Naive thymus-derived CD4-positive, alpha-beta T cell (primary cell): ENCODE measurements around the gene P3H1. TPM values are rescaled to one million over a fixed set of nuclear protein-coding genes. Genes with fewer than 3 reads are reported as not detected.

Experiments used
- ATAC-seq: fragments of 150-1000 bp; cut with Tn5 transposase; 2 replicates; pipeline ENCODE4 v1.10.0; 2021; ENCODE audit warnings: mild to moderate bottlenecking, moderate library complexity
- CTCF ChIA-PET: fragments of 350-600 bp; sonication (Branson Sonifier 250); formaldehyde crosslinking; loops from one replicate; lab custom pipeline; 2021; ENCODE audit warnings: antibody characterized with exemption; lab: Charles Lee
- POLR2A ChIA-PET: fragments of 350-600 bp; sonication (Branson Sonifier 250); formaldehyde crosslinking; loops from one replicate; lab custom pipeline; 2021; ENCODE audit warnings: antibody characterized with exemption, inconsistent platforms; lab: Charles Lee
- DNase-seq, 9 donors: peaks; one replicate each; pipeline versions ENCODE4 v3.0.0 to v3.0.0-alpha.2; 2020 to 2022; ENCODE audit warnings: mixed read lengths in 1 of 9
- H3K27ac ChIP-seq: one replicate; pipeline ENCODE4 v1.7.0; 2013; ENCODE audit warnings: mild to moderate bottlenecking, low read depth, low read length, moderate library complexity
- H3K27me3 ChIP-seq, 2 donors: one replicate each; pipeline ENCODE4 v1.7.0; 2013; ENCODE audit warnings: low read length in 2 of 2, mild to moderate bottlenecking in 2 of 2, moderate library complexity in 2 of 2; ENCODE audit not compliant: control insufficient read depth in 2 of 2, insufficient read depth in 2 of 2
- H3K36me3 ChIP-seq, 3 experiments: 1 replicate in 2 of 3; 2 replicates in 1 of 3; pipeline ENCODE4 v1.7.0; 2013; ENCODE audit warnings: low read length in 3 of 3, mild to moderate bottlenecking in 3 of 3, moderate library complexity in 1 of 3; ENCODE audit not compliant: insufficient read depth in 3 of 3, control insufficient read depth in 2 of 3
- H3K4me1 ChIP-seq, 2 donors: one replicate each; pipeline ENCODE4 v1.7.0; 2013; ENCODE audit warnings: low read length in 2 of 2, mild to moderate bottlenecking in 2 of 2, moderate library complexity in 1 of 2; ENCODE audit not compliant: control insufficient read depth in 2 of 2, insufficient read depth in 2 of 2
- H3K4me3 ChIP-seq: 2 replicates; pipeline ENCODE4 v1.7.0; 2013; ENCODE audit warnings: mild to moderate bottlenecking, low read length
- H3K9me3 ChIP-seq, 3 experiments: 1 replicate in 2 of 3; 2 replicates in 1 of 3; pipeline ENCODE4 v1.7.0; 2013; ENCODE audit warnings: low read length in 3 of 3; ENCODE audit not compliant: control insufficient read depth in 2 of 3
- H3K27ac Mint-ChIP-seq, 9 donors: one replicate each; pipeline ENCODE4 v1.8.0; 2020 to 2022; ENCODE audit warnings: mixed read lengths in 9 of 9, mild to moderate bottlenecking in 8 of 9, moderate library complexity in 5 of 9, inconsistent platforms in 2 of 9
- H3K27me3 Mint-ChIP-seq, 5 donors: one replicate each; pipeline ENCODE4 v1.8.0; 2021 to 2022; ENCODE audit warnings: mixed read lengths in 5 of 5, mild to moderate bottlenecking in 1 of 5
- H3K36me3 Mint-ChIP-seq, 5 donors: one replicate each; pipeline ENCODE4 v1.8.0; 2020 to 2022; ENCODE audit warnings: mixed read lengths in 5 of 5, mild to moderate bottlenecking in 3 of 5, inconsistent platforms in 1 of 5
- H3K4me1 Mint-ChIP-seq, 7 donors: one replicate each; pipeline ENCODE4 v1.8.0; 2020 to 2022; ENCODE audit warnings: mixed read lengths in 7 of 7, mild to moderate bottlenecking in 3 of 7, inconsistent platforms in 1 of 7
- H3K4me3 Mint-ChIP-seq, 10 donors: one replicate each; pipeline ENCODE4 v1.8.0; 2020 to 2022; ENCODE audit warnings: mild to moderate bottlenecking in 10 of 10, mixed read lengths in 10 of 10, moderate library complexity in 6 of 10, inconsistent platforms in 2 of 10
- H3K9me3 Mint-ChIP-seq, 11 donors: one replicate each; pipeline ENCODE4 v1.8.0; 2020 to 2022; ENCODE audit warnings: mixed read lengths in 11 of 11, mild to moderate bottlenecking in 4 of 11, inconsistent platforms in 1 of 11, moderate library complexity in 1 of 11
- intact Hi-C, 2 donors: fragments of 100-400 bp; cut with micrococcal nuclease; formaldehyde crosslinking; loops; one replicate each; pipeline ENCODE4 v1.15.1; 2023
- polyA plus RNA-seq, 2 donors: library from polyadenylated mRNA; unstranded; fragments of 300-500 nt; fragmentation: Illumina TruSeq; gene quantifications; one replicate each; pipeline ENCODE4 v1.2.3, GENCODE V29; 2021
- total RNA-seq, 6 experiments: library from RNA in 5 of 6; stranded (reverse) in 5 of 6; gene quantifications; 1 replicate in 5 of 6; 2 replicates in 1 of 6; pipeline ENCODE4 v1.2.3 and lab custom pipeline; 2021 to 2026

P3H1 gene
- total and polyA plus RNA-seq, 7 experiments from 2014 or later: 7.7 to 61.8 (median 35.5) TPM

DNA sequence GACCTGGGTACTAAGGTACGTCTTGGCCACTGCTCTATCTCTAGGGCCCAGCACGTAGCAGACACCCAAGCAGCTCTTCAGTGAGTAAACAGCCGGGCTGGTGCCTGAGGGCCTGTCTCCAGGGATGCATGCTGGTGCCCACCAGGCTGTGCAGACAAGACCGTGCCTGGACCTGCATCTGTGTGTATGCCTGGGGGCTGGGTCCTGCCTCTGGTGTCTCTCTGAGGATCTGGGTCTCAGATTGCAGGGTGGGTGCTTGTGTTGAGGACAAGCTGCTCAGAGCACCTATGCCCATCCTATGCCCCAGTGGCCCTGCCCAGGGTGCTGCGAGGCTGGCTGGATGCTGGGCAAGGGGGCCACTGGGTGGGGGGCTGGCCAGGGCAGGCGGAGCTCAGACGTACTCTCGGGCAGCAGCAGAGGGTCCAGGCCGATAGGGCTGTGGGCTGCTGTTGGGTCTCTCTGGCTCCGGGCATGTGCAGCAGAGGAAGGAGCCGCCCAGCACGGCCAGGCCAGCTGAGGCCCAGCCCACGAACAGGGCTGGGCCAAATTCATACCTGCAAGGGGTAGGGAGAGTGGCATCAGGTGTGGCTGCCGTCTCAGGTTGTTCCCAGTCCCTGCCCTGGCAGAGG is 31.2 kb downstream of the P3H1 start:
- Mint-ChIP-seq H3K27ac (no peak overlapping the region), H3K36me3 (no peaks in the 10 kb centered on the region), H3K4me1 (peaks cover 5 to 11% (median 10%) of the 10 kb centered on the region in 7 donors), H3K27me3 (no peaks in the 10 kb centered on the region), H3K9me3 (no peaks in the 10 kb centered on the region), H3K4me3 (no peak overlapping the region)
- ATAC-seq (no peak), DNase-seq (no peak)
- intact Hi-C loops: loop anchor here in 1 of 2 donors (2.0 kb wide), 1 partner anchor 157 kb away; no protein-coding TSS in a partner anchor
- ChIA-PET POLR2A (no interaction called here), CTCF (interaction anchor here (0.6 kb wide), 1 partner anchor 21 kb away, joined by 4 read pairs; no protein-coding TSS in a partner anchor)
- Histone ChIP-seq H3K4me1 (no peaks in the 10 kb centered on the region), H3K9me3 (no peaks in the 10 kb centered on the region), H3K27me3 (no peaks in the 10 kb centered on the region), H3K36me3 (no peaks in the 10 kb centered on the region), H3K27ac (no peak overlapping the region), H3K4me3 (no peak overlapping the region)

DNA sequence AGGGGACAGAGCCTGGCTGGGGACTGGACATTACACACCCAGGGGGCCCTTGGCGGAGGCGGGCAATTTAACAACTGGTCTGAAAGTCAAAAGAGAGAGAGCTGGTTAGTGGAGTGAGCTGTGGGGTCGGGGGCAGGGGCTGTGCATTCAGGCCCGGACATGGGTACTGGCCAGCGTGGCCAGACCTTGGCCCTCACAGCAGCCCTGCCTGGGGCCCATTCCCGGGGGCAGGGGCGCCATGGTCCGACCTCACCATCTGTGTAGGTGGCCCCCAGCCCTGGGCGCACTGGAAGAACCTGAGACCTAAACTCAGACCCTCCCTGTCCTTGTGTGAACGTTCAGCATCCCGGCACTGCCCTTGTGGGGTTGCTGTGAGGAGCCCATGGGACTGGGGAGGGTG is 31.8 kb downstream of the P3H1 start:
- POLR2A ChIA-PET: no interaction called here
- Histone ChIP-seq H3K4me3 (no peak overlapping the region), H3K36me3 (no peaks in the 10 kb centered on the region), H3K27ac (no peak overlapping the region), H3K9me3 (no peaks in the 10 kb centered on the region), H3K4me1 (no peaks in the 10 kb centered on the region), H3K27me3 (no peaks in the 10 kb centered on the region)
- Mint-ChIP-seq H3K27me3 (no peaks in the 10 kb centered on the region), H3K27ac (no peak overlapping the region), H3K9me3 (no peaks in the 10 kb centered on the region), H3K36me3 (no peaks in the 10 kb centered on the region), H3K4me1 (peaks cover 5 to 11% (median 10%) of the 10 kb centered on the region in 7 donors), H3K4me3 (no peak overlapping the region)
- CTCF ChIA-PET: no interaction called here
- DNase-seq (no peak), ATAC-seq (no peak)
- intact Hi-C loops: no loop called here

DNA sequence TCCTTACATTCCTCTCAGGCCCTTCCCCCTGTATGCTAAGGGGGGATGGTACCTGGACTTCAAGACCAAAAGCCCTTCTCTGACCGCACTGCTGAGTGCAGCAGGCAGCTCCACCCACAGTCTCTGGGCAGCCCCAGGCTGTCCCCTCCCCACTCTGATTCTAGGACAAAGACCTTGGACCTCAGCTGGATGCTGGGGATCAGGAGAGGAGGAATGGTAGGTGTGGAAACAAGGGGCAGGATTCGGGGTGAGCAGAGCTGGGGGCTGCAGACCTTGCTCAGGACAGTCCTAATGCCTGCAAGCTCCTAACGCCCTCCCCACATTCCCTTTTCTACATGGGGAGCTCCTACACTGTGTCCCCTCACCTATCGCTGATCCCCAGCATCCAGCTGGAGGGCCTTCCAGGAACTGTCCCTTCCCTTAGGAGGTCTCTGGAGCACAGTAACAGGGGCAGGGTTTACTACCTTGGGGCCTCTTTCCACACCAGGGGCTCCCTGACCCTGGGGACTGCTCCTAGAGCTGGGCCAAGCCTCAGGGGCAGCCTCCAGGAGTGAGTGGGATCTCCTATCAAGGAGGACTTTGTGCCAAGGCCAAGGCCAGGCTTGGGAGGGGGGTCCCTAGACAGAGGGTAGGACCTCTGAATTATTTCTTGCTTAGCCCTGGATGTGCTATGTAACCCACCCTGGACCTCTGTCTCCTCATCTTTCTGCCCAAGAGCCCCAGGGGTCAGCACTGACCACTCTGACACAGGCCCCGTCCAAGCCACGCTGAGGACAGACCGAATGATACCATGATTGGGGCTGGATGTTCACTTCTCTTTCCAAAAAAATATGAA is 32.4 kb downstream of the P3H1 start:
- H3K9me3 Mint-ChIP-seq: no peaks in the 10 kb centered on the region
- Histone ChIP-seq H3K27me3 (no peaks in the 10 kb centered on the region), H3K4me1 (no peaks in the 10 kb centered on the region), H3K9me3 (no peaks in the 10 kb centered on the region), H3K4me3 (no peak overlapping the region), H3K36me3 (no peaks in the 10 kb centered on the region), H3K27ac (no peak overlapping the region)
- no peak overlapping the region for H3K27ac Mint-ChIP-seq
- no peaks in the 10 kb centered on the region for H3K36me3 Mint-ChIP-seq
- no peak for ATAC-seq
- peaks cover 5 to 11% (median 10%) of the 10 kb centered on the region in 7 donors for H3K4me1 Mint-ChIP-seq
- POLR2A ChIA-PET: no interaction called here
- no peak overlapping the region for H3K4me3 Mint-ChIP-seq
- intact Hi-C loops: no loop called here
- no peaks in the 10 kb centered on the region for H3K27me3 Mint-ChIP-seq
- CTCF ChIA-PET: interaction anchor here (0.5 kb wide), 1 partner anchor 12 kb away, joined by 6 read pairs; no protein-coding TSS in a partner anchor
- DNase-seq: no peak

DNA sequence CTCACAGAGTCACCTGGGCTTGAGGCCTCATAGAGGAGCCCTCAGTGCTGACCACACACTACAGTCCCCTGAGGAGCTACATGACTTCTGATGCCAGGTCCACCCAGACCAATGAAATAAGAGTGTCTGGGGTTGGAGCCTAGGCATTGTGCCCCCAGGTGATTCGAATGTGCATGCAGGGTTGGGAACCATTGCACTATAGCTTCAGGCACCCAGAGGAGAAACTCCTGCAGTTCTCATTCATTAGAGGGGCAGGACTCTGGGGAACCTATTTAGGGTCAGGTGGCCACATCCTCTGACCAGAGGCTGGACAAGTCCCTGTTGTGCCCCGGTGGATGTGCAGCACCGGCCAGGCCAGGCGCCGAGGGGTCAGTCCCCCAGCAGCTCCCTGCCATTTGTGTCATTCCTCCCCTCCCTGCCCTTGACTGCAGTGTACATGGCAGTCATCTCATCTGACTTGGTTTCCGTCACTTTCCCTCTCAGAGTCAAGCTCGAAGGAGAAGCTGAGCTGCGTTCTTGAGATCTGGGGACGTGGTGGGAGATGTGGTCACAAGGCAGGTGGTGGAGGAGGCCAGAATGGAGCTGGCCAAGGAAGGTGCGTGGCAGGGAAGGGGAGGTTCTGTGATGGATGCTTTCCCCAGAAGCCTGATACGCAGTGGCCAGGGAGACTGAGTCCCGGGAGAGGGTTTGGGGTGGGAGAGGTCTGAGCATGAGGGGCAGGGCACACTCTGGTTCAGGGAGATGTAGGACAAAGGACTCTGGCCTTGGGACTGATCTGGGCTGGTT is 33.2 kb downstream of the P3H1 start:
- CTCF ChIA-PET: interaction anchor here (0.5 kb wide), 2 partner anchors 13 to 32 kb away, joined by 4 to 6 read pairs; no protein-coding TSS in a partner anchor
- H3K4me3 Mint-ChIP-seq: no peak overlapping the region
- ATAC-seq (no peak), DNase-seq (no peak)
- intact Hi-C loops: no loop called here
- H3K27me3 Mint-ChIP-seq: no peaks in the 10 kb centered on the region
- Histone ChIP-seq H3K4me1 (no peaks in the 10 kb centered on the region), H3K36me3 (no peaks in the 10 kb centered on the region), H3K27me3 (no peaks in the 10 kb centered on the region), H3K4me3 (no peak overlapping the region), H3K27ac (no peak overlapping the region), H3K9me3 (no peaks in the 10 kb centered on the region)
- no peak overlapping the region for H3K27ac Mint-ChIP-seq
- no peaks in the 10 kb centered on the region for H3K36me3 Mint-ChIP-seq
- POLR2A ChIA-PET: no interaction called here
- peaks cover 5 to 11% (median 10%) of the 10 kb centered on the region in 7 donors for H3K4me1 Mint-ChIP-seq
- H3K9me3 Mint-ChIP-seq: no peaks in the 10 kb centered on the region

DNA sequence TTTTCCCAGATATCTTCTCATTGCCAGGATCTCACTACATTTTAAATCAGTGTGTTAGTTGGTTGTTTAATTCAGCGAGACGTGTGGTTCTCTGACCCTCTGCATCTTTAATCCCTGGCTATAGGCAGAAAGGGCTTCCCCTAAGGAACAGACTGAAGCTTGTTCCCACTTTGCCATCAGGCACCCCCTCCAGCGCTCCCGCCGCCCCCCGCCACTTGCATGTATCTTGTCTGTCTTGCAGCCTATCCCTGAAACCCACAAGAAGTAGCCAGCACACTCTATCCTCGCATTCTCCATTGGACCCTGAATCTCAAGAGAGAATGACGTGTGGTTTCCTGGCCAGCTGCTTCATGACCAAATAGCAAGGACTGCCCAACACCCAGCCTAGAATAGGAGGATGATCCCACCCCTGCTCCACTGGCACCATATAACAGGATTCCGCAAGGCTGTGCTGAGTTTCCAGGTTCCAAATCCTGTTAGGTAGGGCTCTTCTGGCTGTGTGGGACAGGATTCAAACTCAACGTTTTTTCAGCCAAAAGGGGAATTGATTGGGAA is 34.6 kb downstream of the P3H1 start:
- H3K9me3 Mint-ChIP-seq: no peaks in the 10 kb centered on the region
- ATAC-seq: no peak
- intact Hi-C loops: no loop called here
- POLR2A ChIA-PET: no interaction called here
- H3K36me3 Mint-ChIP-seq: no peaks in the 10 kb centered on the region
- no peaks in the 10 kb centered on the region for H3K9me3 ChIP-seq
- H3K27ac Mint-ChIP-seq: no peak overlapping the region
- H3K4me3 ChIP-seq: no peak overlapping the region
- H3K27me3 Mint-ChIP-seq: no peaks in the 10 kb centered on the region
- CTCF ChIA-PET: no interaction called here
- H3K4me3 Mint-ChIP-seq: no peak overlapping the region
- DNase-seq: no peak
- no peaks in the 10 kb centered on the region for H3K27me3 ChIP-seq
- no peaks in the 10 kb centered on the region for H3K4me1 ChIP-seq
- no peak overlapping the region for H3K27ac ChIP-seq
- H3K36me3 ChIP-seq: no peaks in the 10 kb centered on the region
- peaks cover 3 to 8% (median 7%) of the 10 kb centered on the region in 7 donors for H3K4me1 Mint-ChIP-seq

DNA sequence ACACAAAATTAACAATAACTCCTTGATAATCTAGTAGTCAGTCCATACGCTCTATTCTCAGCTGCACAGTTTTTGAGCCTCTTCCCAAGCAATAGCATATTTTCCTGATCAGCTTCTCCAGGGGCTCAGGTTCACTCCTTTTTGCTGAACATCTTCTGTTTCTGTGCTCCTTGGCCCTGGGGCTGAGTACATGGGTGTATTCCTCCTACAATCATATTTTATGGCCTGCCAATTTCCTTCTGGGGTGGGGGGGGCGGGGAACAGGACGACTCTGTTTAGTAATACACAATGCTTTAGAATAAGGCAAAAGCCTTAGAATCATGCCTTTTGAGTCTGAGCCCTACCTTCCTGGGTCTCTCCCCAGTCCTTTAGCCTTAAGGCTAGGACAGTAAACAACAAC is 35.2 kb downstream of the P3H1 start:
- Mint-ChIP-seq H3K27ac (no peak overlapping the region), H3K4me3 (no peak overlapping the region), H3K4me1 (peaks cover 0 to 3% (median 2%) of the 10 kb centered on the region in 7 donors), H3K36me3 (no peaks in the 10 kb centered on the region), H3K9me3 (no peaks in the 10 kb centered on the region), H3K27me3 (no peaks in the 10 kb centered on the region)
- ATAC-seq: no peak
- H3K9me3 ChIP-seq: no peaks in the 10 kb centered on the region
- intact Hi-C loops: no loop called here
- DNase-seq: no peak
- H3K36me3 ChIP-seq: no peaks in the 10 kb centered on the region
- H3K4me3 ChIP-seq: no peak overlapping the region
- no peaks in the 10 kb centered on the region for H3K4me1 ChIP-seq
- CTCF ChIA-PET: no interaction called here
- no peaks in the 10 kb centered on the region for H3K27me3 ChIP-seq
- POLR2A ChIA-PET: no interaction called here
- H3K27ac ChIP-seq: no peak overlapping the region
